Anterior cingulate cortex (tissue), 58 donors: ENCODE measurements around the gene DAZAP1.

Experiments used
- DNase-seq, 58 donors: peaks; one replicate each; lab custom pipeline; 2025; lab: John Stamatoyannopoulos, UW

Gene DAZAP1

GRCh38 chr19:1482361-1483130, 75.2 kb downstream of the DAZAP1 start:
- DNase-seq, result no peak

GRCh38 chr19:1483131-1483978, 76.0 kb downstream of the DAZAP1 start:
- DNase-seq, result no peak

- DNase-seq, result no peak
These were observed 76.6 kb downstream of the DAZAP1 start for GRCh38 chr19:1483979-1484428.
